Right ventricle myocardium superior (tissue), 1 donor: Measurements from ENCODE around the gene KCNT2. TPM values are rescaled to one million over a fixed set of nuclear protein-coding genes. Genes with fewer than 3 reads are reported as not detected.
"Not testable (repeated sequence)": the region's sequence is repeated elsewhere in the genome, so short reads cannot be mapped to it uniquely, and the experiment has no call there.

Experiments
- ATAC-seq: fragments of 200-7000 bp; cut with Tn5 transposase; one replicate; pipeline ENCODE4 v1.9.1; 2020; ENCODE audit warnings: mild to moderate bottlenecking; ENCODE audit not compliant: poor library complexity
- DNase-seq: peaks from one replicate; pipeline ENCODE4 v3.0.0-alpha.2; 2020
- intact Hi-C: fragments of 100-400 bp; cut with DNase I; formaldehyde crosslinking; loops from one replicate; pipeline ENCODE4 v1.11.2; 2022
- total RNA-seq: library from RNA; stranded (reverse); fragmentation: NEBNext Ultra II Directional; extraction: Animal tissue kit (Norgen Biotek cat#: 25700); gene quantifications from one replicate; pipeline ENCODE4 v1.2.1, GENCODE V29; 2021
- donor health status: DM: no; HTN: yes; CAD: no; lungs with severe emphysema.

KCNT2 gene
- total RNA-seq, 1 donor from 2014 or later: 1.0 TPM

DNA sequence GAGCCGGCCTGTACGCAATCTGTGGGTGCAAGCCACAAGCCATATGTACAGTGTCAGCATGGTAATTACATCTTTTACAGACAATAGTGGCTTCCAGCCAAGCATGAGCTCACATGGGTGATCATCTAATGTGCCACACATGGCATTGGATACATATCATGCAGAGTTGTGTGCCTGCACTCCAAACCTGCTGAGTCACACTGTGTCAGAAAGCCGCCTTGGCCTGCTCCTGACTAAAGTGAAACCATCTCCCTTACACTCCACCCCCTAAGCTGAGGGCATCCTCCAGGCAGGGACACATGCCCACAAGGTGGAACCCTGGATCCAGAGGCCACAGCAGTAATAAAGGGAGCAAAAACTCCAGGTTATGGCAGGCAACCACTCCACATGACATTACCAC is 72.5 kb downstream of the KCNT2 start:
- intact Hi-C loops: no loop called here
- ATAC-seq (no peak), DNase-seq (no peak)

DNA sequence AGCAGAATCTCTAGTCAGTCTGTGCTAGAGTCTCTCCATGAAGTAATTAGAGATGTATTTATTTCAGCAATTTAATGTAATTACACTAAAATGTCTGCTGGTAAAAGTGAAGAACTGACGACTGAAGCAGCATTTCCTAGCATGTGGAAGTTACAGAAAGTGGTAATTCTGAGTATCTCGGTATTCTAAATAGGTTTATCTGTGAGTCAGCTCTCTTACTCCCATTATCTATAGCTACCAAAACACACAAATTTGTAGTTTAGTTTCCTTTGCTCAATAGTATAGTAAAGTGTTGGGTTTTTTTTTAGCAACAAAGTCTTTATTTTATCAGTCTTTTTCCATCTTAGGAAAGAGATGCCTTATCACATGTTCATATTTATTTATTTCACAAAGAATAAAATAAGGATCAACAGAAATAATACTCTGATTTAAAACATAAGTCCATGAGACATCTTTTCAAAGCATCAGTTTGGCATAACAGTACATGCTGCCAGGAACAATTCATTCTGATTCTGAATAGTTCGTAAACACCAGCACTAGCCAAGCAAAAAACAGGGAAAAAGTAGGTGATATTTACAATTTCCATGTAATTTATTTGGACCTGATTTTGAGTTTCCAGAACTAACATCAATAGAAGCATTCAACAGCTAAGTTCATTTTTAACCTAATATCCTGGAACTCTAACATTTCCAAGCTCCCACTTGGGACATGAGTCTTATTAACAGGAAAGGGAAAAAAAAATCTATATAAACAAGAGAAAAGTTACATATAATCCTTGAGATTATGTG is 76.3 kb downstream of the KCNT2 start:
- DNase-seq (no peak), ATAC-seq (peak; percentile 31)
- intact Hi-C loops: no loop called here

GRCh38 chr1:196527919-196528318 is 80.3 kb downstream of the KCNT2 start:
- DNase-seq (no peak), ATAC-seq (no peak)
- intact Hi-C loops: no loop called here

DNA sequence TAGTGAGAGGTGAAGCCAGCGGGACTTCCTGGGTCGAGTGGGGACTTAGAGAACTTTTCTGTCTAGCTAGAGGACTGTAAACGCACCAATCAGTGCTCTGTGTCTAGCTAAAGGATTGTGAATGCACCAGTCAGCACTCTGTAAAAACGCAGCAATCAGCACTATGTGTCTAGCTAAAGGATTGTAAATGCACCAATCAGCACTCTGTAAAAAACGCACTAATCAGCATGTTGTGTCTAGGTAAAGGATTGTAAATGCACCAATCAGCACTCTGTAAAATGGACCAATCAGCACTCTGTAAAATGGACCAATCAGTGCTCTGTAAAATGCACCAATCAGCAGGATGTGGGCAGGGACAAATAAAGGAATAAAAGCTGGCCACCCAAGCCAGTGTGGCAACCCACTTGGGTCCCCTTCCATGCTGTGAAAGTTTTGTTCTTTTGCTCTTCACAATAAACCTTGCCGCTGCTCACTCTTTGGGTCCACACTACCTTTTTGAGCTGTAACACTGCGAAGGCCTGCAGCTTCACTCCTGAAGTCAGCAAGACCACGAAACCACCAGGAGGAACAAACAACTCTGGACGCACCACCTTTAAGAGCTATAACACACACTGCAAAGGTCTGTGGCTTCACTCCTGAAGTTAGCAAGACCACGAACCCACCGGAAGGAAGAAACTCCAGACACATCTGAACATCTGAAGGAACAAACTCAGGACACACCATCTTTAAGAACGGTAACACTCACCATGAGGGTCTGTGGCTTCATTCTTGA is 85.5 kb downstream of the KCNT2 start:
- intact Hi-C loops, ATAC-seq, DNase-seq: not testable (repeated sequence)

DNA sequence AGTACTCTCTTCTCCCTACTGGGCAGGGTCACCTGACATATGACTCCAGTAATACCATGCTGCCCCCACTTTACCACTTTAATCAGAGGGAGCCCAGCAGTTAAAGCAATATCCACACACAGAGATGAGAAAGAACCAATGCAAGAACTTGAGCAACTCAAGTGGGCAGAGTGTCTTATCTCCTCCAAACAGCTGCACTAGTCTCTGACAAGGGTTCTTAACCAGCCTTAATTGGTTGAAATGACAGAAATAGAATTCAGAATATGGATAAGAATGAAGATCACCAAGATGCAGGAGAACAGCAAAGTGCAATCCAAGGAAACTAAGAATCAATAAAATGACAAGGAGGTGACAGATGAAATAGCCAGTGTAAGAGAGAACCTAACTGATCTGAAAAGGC is 91.0 kb downstream of the KCNT2 start:
- no peak for DNase-seq
- intact Hi-C loops: no loop called here
- no peak for ATAC-seq

GRCh38 chr1:196516373-196516772 is 91.9 kb downstream of the KCNT2 start:
- ATAC-seq (no peak), DNase-seq (no peak)
- intact Hi-C loops: no loop called here

DNA sequence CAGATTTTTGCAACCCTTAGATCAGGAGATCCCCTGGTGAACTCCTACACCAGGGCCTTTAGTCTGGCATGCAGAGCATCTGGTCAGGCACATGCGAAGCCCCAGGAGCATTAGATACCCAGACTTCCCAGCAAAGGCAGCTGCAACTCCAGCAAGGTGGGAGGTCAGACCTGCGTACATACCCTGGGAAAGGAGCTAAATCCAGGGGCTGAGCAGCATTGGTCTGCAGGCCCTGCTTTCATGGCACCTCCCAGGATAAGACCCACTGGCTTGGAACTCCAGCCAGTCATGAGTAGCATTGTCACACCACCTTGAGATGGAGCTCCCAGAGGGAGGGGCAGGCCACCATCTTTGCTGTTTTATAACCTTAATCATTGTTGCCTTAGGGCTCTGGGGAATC is 92.3 kb downstream of the KCNT2 start:
- ATAC-seq (no peak), DNase-seq (no peak)
- intact Hi-C loops: no loop called here

GRCh38 chr1:196513821-196514220 is 94.4 kb downstream of the KCNT2 start:
- intact Hi-C loops: no loop called here
- no peak for ATAC-seq
- no peak for DNase-seq

- DNase-seq (no peak), ATAC-seq (no peak)
- intact Hi-C loops: no loop called here
Observed at GRCh38 chr1:196510451-196510850, 97.8 kb downstream of the KCNT2 start.

DNA sequence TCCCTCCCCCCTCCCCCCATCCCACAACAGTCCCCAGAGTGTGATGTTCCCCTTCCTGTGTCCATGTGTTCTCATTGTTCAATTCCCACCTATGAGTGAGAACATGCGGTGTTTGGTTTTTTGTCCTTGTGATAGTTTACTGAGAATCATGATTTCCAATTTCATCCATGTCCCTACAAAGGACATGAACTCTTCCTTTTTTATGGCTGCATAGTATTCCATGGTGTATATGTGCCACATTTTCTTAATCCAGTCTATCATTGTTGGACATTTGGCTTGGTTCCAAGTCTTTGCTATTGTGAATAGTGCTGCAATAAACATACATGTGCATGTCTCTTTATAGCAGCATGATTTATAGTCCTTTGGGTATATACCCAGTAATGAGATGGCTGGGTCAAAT is 104.0 kb downstream of the KCNT2 start:
- ATAC-seq, intact Hi-C loops, DNase-seq: not testable (repeated sequence)

DNA sequence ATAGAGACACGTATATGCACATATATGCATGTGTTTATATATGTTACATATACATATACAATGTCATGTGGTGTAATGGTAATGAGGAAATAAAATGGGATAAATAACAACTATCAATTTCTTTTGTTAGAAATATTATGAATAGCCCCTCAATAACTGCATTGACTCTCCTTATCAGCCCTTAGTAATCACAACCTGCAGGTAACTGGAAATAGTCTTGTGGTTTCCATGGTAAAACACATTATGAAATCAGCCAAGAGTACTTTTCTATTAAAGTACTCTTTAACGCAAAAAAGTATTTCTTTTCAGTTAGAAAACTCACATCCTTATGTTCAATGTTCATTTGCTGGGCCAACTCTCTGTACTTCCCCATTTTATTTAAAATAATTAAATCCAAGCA is 105.8 kb downstream of the KCNT2 start:
- no peak for DNase-seq
- intact Hi-C loops: no loop called here
- no peak for ATAC-seq

- no peak for DNase-seq
Observed at GRCh38 chr1:196501760-196502428, 106.3 kb downstream of the KCNT2 start.

GRCh38 chr1:196497817-196498216 is 110.4 kb downstream of the KCNT2 start:
- no peak for ATAC-seq
- no peak for DNase-seq
- intact Hi-C loops: no loop called here

More at GRCh38 chr1:196501760-196502428, 106.3 kb downstream of the KCNT2 start:
- intact Hi-C loops: no loop called here
- no peak for ATAC-seq

- DNase-seq: no peak
- intact Hi-C loops: no loop called here
- no peak for ATAC-seq
Observed at GRCh38 chr1:196494766-196495165, 113.5 kb downstream of the KCNT2 start.

DNA sequence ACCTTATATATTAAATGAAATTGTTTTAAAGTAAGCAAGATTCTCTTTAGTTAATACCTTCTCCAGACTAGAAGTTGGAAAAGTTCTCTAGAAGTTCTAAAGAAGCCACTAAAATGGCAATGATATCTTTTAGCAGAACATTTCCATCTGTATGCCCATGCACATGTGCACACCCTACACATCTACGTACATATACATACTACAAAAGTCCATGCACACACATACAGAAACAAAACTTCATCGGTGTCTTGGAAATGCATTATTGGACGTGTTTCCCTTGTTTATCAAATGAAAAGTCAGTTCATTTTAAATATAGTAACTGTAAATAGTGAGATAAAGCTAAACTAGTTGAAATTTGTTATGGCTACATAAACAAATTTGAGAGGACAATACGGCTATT is 114.4 kb downstream of the KCNT2 start:
- DNase-seq (no peak), ATAC-seq (no peak)
- intact Hi-C loops: no loop called here

- ATAC-seq: no peak
- DNase-seq: no peak
- intact Hi-C loops: no loop called here
Observed at GRCh38 chr1:196488579-196488978, 119.7 kb downstream of the KCNT2 start.

DNA sequence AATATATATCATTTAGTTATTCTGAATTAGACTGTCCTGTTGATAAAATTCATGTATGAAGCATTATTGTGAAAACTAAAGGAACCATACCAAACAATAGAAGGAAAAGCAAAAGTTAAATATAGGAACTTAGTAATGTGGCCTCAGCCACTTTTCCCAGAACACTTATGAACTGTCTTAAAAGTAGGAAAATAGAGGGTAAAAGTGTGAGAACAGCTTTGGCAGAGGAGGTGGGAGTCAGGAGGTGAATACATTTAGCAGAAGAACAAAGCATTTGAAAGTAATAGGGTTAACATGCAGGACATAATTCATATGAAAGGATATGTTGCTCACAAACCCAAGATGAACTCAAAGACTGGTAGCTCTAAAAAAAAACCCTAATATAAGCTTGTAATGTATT is 121.9 kb downstream of the KCNT2 start:
- DNase-seq (no peak), ATAC-seq (no peak)
- intact Hi-C loops: no loop called here

GRCh38 chr1:196481616-196482015 is 126.6 kb downstream of the KCNT2 start:
- DNase-seq (no peak), ATAC-seq (no peak)
- intact Hi-C loops: no loop called here

GRCh38 chr1:196477262-196477661 is 131.0 kb downstream of the KCNT2 start:
- intact Hi-C loops: no loop called here
- DNase-seq (no peak), ATAC-seq (no peak)
